ENCODE measurements around the gene PROM1.

Gene PROM1

DNA sequence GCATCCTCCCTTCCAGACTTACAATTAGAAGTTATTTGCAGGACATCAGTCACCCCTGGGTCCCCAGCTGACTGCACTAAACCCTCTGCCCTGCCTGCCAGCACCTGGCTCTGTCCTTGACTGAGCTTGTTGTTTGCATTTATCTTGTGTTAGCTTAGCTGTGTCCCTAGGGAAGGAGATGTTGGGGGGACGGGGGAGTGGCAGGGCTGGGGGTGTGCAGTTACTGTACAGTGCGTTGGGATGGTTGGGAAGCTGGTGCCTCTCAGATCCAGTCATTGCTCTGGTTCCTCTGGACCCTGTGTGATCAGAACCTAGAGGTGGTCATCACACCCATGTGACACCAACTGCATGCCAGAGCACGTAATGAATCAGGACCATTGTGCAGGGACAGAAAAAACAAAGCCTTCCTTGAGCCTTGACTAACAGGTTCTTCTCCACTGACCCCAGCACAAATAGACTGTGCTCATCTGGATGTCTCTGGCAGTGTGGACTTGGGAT is 32.7 kb upstream of the PROM1 start:
- TF ChIP-seq, protein P1, sequence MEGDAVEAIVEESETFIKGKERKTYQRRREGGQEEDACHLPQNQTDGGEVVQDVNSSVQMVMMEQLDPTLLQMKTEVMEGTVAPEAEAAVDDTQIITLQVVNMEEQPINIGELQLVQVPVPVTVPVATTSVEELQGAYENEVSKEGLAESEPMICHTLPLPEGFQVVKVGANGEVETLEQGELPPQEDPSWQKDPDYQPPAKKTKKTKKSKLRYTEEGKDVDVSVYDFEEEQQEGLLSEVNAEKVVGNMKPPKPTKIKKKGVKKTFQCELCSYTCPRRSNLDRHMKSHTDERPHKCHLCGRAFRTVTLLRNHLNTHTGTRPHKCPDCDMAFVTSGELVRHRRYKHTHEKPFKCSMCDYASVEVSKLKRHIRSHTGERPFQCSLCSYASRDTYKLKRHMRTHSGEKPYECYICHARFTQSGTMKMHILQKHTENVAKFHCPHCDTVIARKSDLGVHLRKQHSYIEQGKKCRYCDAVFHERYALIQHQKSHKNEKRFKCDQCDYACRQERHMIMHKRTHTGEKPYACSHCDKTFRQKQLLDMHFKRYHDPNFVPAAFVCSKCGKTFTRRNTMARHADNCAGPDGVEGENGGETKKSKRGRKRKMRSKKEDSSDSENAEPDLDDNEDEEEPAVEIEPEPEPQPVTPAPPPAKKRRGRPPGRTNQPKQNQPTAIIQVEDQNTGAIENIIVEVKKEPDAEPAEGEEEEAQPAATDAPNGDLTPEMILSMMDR (IDR thresholded peaks at IDR 0.05), result no peak

DNA sequence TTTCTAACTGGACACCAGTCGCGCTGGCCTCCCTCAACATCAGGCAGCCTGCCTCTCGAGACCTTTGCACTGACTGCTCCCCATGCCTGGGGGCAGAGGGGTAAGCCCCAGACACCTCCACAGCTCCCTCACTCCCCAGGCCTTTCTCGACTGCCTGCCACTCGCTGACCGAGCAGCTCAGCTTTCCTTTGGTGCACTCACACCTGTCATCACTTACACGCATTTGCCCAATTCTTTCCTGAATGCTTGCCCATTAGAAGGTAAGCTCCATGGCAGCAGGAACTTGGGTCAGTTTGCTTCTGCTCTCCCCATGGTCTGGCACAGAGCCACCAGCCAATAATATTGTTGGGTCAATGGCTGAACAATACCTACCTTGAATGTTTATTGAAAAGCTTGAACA is 32.2 kb upstream of the PROM1 start:
- TF ChIP-seq, protein P1 (IDR thresholded peaks at IDR 0.05), result no peak

DNA sequence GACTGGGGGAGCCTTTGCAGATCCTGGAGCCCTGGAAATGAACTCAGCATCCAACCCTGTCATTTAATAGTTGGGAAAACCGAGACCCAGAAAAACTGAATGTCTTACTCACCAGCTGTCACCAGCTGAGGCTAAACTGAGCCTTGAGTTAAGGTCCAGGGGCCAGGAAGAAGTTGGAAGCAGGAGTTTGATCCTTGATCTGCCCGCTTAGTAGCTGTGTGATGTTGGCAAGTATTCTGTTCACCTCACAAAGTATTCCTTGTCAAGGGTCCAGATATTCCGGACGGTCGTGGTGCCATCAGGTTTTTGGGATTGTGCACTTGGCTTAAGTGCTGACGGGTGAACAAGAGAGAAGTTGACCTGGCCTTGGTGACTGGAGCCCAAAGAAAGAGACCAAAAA is 30.7 kb upstream of the PROM1 start:
- TF ChIP-seq, protein P1 (IDR thresholded peaks at IDR 0.05), result no peak

DNA sequence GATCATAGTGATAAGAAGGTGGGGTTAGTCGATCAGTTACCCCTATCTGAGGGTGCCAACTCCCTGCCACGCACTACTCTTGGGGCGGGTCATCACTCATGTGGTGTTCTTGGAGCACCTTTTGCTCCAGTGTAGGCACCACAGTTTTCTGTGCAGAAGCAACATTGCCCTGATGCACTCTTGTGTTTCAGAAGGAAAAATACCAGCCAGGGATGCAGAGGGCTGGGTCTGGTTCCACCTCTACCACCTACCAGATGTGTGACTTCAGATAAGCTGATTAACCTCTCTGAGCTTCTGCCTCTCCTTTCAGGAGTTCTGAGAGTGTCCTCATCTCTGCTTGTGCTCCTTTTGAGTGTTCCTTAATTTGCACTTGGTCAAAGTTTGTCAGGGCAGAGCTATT is 29.9 kb upstream of the PROM1 start:
- TF ChIP-seq, protein P1 (IDR thresholded peaks at IDR 0.05), result no peak

DNA sequence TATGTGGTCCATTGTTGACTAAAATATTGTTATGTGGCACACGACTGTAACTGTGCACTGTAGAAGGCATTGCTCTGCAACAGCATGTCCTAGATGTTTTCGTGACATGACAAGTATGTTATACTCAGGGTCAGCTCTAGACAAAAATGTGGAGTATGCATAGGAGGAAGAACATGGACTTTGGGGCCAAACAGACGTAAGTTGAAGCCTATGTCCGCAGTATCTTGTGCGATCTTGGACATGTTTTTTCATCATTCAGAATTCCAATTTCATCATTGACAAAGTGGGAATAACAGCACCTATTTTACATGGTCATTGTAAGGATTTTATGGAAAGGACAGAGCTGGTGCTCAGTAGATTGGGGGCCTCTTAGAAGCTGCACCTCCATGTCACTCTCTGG is 27.7 kb upstream of the PROM1 start:
- TF ChIP-seq, protein P1 (IDR thresholded peaks at IDR 0.05), result no peak

DNA sequence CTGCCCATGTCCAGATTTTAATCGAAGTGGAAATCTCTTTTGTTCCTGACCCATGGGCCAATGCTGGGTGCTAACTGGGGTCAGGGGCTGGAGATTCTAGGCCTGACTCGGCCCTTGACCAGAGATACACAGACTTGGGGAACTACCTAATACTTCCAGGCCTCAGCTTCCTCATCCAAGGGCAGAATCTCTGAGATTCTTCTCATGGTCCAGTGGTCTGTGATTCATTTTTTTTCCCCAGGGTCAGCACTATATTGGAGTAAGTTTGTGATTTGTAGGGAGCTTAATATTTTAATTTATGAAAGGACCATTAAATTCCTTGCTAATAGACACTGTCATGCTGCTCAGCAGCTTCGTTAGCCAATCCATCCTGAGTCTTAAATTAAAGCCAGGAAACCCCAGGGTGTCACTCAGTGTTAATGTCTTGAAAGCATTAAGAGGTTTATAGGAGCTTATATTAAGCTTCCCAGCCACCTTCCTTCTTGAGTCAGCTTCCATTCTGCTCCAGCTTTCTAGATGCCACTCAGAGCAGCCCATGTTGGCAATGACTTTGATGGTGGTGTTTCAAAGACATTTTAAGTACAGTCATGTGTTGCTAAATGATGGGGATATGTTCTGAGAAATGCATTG is 27.0 kb upstream of the PROM1 start:
- TF ChIP-seq, protein P1 (IDR thresholded peaks at IDR 0.05), result no peak

DNA sequence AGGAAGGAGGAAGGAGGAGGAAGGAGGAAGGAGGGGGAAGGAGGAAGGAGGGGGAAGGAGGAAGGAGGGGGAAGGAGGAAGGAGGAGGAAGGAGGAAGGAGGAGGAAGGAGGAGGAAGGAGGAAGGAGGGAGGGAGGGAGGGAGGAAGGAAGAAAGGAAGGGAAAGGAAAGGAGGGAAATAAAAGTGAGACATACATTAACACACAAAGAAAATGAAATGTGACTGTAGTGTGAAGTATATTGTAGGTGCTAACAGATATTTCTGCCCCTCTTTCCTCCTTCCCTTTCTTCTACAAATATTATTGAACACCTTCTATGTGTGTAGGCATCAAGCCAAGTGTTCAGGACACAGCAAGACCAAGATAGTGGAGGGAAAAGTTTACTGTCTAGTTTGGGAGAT is 26.4 kb upstream of the PROM1 start:
- TF ChIP-seq, protein P1 (IDR thresholded peaks at IDR 0.05), result no peak

DNA sequence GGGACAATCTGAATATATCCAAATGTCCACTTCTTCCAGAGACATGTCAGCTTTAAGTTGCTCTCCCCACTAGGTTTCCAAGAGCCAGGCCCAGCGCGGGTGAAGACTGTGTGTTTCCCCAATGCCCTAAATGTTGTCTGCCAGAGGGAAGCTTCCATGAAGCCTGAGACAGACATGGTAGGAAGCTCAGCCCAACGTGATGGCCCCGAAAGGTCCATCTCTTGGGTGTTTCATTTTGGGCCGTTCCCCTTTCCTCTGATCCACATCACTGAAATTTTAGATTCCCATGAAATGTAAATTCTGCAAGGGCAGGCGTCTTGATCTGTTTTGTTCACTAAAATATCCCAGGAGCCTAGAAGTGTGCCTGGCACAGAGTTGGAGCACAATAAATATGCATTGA is 25.4 kb upstream of the PROM1 start:
- TF ChIP-seq, protein P1 (IDR thresholded peaks at IDR 0.05), result no peak
